DOHH2 (cell line): ENCODE measurements around the gene ACTA2.

Experiments used
- EZH2phosphoT487 ChIP-seq: fragments of 200-600 bp; sonication (generic); IDR thresholded peaks from 2 replicates; pipeline ENCODE4 v1.6.1; 2017; ENCODE audit warnings: borderline replicate concordance, mild to moderate bottlenecking, antibody characterized with exemption, low read length, moderate library complexity, mixed read lengths
- TF ChIP-seq, protein P1 (sequence below): fragments of 200-600 bp; sonication (generic); IDR thresholded peaks from one replicate; pipeline ENCODE4 v1.5.1; 2014; ENCODE audit warnings: antibody characterized with exemption, mild to moderate bottlenecking, low read depth, low read length; ENCODE audit not compliant: poor library complexity, severe bottlenecking

DNA sequence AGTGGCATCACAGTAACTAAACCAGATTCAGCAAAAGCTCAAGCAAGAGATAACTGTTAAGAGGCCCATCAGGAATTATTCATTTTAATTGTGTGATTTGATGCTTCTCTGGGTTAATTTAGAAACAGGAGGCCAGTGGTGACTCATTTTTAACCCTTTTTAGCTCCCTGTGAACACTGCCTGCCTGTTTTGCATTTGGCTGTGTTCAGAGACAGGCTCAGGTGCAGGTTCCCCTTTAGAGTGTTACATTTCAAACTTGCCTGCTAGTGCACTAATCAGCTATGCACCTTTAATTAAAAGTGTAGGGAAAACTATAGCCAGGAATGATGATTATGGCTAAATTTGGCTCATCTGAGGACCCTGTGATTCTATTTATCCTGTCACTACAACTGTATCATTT lies 66.0 kb downstream of the ACTA2 start:
- TF ChIP-seq, protein P1, sequence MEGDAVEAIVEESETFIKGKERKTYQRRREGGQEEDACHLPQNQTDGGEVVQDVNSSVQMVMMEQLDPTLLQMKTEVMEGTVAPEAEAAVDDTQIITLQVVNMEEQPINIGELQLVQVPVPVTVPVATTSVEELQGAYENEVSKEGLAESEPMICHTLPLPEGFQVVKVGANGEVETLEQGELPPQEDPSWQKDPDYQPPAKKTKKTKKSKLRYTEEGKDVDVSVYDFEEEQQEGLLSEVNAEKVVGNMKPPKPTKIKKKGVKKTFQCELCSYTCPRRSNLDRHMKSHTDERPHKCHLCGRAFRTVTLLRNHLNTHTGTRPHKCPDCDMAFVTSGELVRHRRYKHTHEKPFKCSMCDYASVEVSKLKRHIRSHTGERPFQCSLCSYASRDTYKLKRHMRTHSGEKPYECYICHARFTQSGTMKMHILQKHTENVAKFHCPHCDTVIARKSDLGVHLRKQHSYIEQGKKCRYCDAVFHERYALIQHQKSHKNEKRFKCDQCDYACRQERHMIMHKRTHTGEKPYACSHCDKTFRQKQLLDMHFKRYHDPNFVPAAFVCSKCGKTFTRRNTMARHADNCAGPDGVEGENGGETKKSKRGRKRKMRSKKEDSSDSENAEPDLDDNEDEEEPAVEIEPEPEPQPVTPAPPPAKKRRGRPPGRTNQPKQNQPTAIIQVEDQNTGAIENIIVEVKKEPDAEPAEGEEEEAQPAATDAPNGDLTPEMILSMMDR: no peak
- TF ChIP-seq EZH2phosphoT487: no peak
